GM12873 (cell line): Measurements from ENCODE around the gene MTG2.

Experiments used
- TF ChIP-seq, protein P1 (sequence below): IDR thresholded peaks from 2 replicates; pipeline ENCODE4 v1.5.1; 2012; ENCODE audit warnings: low read depth, mild to moderate bottlenecking, moderate library complexity, low read length, control low read depth; ENCODE audit not compliant: insufficient read depth; ENCODE audit errors: missing control alignments

MTG2 gene

DNA sequence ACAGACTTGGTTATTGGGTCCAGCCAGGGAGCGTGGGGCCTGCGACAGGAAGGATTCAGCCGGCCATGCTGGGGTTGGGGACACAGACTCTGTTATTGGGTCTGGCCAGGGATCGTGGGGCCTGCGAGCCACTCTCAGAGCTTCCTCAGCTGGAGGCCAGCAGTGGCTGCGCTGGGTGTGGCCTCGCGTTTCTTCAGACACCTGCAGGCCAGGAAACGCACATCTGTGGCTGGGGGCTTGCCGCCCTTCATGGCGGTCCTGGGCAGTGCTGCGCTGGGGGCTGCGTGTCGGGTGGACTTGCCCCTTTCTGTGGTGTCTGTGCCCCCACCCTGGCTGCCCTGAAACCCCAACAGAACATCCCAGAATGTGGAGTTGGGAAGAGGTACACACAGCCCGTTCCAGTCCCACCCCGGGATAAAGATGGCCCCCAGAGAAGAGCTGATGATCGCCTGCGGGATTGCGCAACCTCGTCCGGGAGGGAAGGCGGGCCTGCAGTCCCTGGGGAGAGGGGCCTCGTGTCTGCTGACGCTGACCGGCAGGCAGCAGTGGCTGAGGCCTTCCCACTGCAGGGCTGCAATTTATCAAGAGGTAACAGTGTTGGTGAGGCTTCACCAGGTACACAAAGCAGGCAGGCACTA is 16.9 kb upstream of the MTG2 start:
- TF ChIP-seq, protein P1, sequence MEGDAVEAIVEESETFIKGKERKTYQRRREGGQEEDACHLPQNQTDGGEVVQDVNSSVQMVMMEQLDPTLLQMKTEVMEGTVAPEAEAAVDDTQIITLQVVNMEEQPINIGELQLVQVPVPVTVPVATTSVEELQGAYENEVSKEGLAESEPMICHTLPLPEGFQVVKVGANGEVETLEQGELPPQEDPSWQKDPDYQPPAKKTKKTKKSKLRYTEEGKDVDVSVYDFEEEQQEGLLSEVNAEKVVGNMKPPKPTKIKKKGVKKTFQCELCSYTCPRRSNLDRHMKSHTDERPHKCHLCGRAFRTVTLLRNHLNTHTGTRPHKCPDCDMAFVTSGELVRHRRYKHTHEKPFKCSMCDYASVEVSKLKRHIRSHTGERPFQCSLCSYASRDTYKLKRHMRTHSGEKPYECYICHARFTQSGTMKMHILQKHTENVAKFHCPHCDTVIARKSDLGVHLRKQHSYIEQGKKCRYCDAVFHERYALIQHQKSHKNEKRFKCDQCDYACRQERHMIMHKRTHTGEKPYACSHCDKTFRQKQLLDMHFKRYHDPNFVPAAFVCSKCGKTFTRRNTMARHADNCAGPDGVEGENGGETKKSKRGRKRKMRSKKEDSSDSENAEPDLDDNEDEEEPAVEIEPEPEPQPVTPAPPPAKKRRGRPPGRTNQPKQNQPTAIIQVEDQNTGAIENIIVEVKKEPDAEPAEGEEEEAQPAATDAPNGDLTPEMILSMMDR = no peak

DNA sequence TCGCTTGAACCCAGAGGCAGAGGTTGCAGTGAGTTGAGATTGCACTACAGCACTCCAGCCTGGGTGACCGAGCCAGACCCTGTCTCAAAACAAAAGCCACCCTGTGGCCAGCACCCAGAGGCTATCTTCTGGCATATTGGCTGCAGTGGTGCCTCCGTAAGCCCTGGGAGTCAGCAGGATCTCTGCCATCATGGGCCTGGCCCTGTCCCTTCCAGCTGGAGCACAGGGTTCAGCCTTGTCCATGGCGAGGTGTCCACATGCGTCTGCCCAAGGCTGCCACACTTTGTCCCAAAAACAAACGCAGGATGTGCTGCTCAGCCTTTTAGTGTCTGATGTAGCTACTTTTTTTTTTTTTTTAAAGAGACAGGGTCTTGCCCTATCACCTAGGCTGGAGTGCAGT is 15.4 kb upstream of the MTG2 start:
- TF ChIP-seq, protein P1 = no peak

DNA sequence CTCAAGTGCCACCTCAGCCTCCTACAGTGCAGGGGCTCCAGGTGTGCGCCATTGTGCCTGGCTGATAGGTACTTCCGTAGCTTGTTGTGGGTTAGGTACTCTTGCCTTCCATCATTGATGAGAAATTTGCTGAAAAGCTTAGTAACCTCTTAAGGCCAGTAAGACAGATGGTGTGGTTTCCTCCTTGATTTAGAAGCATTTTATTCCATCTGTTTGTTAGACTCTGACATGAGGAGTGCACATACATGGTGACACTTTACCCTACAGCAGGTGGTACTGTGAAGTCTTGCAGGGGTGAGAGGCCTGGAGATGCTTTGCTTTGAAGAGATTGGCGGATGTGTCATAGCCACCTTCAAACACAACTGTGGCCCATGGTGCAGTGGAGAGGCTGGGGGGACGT is 14.8 kb upstream of the MTG2 start:
- TF ChIP-seq, protein P1 = no peak

DNA sequence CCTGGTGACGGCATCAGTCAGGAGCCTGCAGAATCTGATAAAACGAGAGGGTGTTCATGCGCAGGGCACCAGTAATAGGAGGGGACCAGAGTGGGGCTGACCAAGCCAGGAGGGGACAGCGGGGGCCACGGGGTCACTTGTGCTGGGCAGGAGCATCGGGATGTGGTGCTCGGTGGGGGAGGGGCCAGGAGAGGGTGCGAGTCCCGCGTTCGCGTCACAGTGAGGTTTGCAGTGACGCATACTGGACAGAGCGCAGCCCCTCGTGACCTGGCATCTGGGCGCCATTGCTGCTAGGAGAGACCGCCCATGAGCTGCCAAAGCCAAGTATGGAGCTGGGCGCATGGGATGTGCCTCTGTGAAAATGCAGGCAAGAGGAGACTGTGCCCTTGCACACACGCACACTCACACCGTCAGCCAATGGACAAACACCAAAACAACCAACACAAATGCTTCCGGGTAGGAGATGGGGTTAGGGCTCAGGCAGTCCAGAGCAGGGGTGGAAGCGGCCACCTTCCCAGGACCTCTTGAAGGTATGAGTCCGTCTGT is 13.9 kb upstream of the MTG2 start:
- TF ChIP-seq, protein P1 = no peak

DNA sequence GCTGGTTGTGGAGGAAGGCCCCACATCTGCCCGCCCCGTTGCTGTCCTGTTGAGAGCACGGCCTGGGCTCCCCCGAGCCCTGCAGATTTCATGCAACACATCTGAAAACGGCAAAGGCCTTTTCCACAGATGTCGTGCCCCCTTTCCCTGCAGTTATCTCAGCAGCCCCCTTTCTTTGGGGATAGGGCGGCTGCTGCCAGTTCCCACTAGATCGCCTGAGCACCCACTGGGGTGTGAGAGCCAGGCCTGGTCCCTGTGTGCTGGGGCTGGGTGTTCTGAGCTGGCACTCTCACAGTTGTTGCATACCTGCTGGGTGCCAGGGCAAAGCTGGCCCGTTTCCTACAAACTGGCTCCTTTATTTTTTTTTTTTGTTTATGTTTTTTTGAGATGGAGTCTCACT is 12.3 kb upstream of the MTG2 start:
- TF ChIP-seq, protein P1 = no peak

DNA sequence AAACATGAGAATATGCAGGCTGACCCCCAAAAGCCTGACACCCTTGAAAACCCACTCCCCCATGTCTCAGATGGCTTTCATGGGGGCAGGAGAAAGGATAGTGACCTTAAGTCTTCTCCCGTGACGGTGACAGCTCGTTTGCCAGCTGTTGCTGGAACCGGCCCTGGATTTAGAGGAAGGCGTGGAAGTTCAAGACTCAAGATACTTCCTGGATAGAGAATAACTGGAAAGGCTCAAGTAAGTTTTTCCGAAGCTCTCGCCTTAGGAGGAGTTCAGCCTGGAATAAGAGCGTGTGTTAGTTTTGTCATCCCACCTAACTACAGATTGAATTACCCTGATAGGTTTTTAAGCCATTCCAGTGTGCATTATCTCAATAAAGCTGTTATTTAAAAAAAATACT is 11.6 kb upstream of the MTG2 start:
- TF ChIP-seq, protein P1 = no peak

DNA sequence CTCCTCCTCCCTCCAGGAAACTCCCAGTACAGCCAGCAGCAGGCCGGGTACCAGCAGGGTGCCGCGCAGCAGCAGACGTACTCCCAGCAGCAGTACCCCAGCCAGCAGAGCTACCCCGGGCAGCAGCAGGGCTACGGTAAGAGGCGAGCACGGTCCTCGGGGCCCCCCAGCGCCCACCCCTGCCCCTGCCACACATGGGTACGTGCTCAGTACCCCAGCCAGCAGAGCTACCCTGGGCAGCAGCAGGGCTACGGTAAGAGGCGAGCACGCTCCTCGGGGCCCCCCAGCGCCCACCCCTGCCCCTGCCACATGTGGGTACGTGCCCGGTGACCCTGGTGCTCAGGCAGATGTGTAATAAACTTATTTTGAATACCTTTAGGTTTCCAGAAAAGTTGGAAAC is 10.2 kb upstream of the MTG2 start:
- TF ChIP-seq, protein P1 = no peak
